GM21723 (cell line): ENCODE data around the gene TIMM23.
"Not testable (repeated sequence)": the region's sequence is repeated elsewhere in the genome, so short reads cannot be mapped to it uniquely, and the experiment has no call there.

ENCODE experiments used
- ATAC-seq: cut with Tn5 transposase; IDR thresholded peaks from one replicate; pipeline ENCODE4 v1.9.1; 2021; ENCODE audit warnings: mild to moderate bottlenecking, moderate library complexity; ENCODE audit not compliant: unreplicated experiment

TIMM23 gene

GRCh38 chr10:45972106-45972812 is at the start of gene TIMM23:
TIMM23 (plus strand) TSS chr10:45972489; CDS start chr10:45972625, 136 bp downstream.
- ATAC-seq = peak; percentile 73

- ATAC-seq = not testable (repeated sequence)
Measured at GRCh38 chr10:45926790-45927189, 45.5 kb upstream of the TIMM23 start.

- not testable (repeated sequence) for ATAC-seq
Measured at GRCh38 chr10:45931305-45931704, 41.0 kb upstream of the TIMM23 start.

GRCh38 chr10:45934788-45935187 is 37.5 kb upstream of the TIMM23 start:
- not testable (repeated sequence) for ATAC-seq

GRCh38 chr10:45939176-45939697 is 33.1 kb upstream of the TIMM23 start:
- not testable (repeated sequence) for ATAC-seq

- ATAC-seq = not testable (repeated sequence)
Measured at GRCh38 chr10:45941196-45941595, 31.1 kb upstream of the TIMM23 start.

- ATAC-seq = not testable (repeated sequence)
Measured at GRCh38 chr10:45945476-45945875, 26.8 kb upstream of the TIMM23 start.

- ATAC-seq = not testable (repeated sequence)
Measured at GRCh38 chr10:45947363-45947762, 24.9 kb upstream of the TIMM23 start.

- not testable (repeated sequence) for ATAC-seq
Measured at GRCh38 chr10:45948801-45949200, 23.5 kb upstream of the TIMM23 start.

GRCh38 chr10:45954367-45954766 is 17.9 kb upstream of the TIMM23 start:
- ATAC-seq = not testable (repeated sequence)

GRCh38 chr10:45956634-45957033 is 15.7 kb upstream of the TIMM23 start:
- not testable (repeated sequence) for ATAC-seq

- ATAC-seq = not testable (repeated sequence)
Measured at GRCh38 chr10:45957928-45958327, 14.4 kb upstream of the TIMM23 start.

- not testable (repeated sequence) for ATAC-seq
Measured at GRCh38 chr10:45962686-45963452, 9.4 kb upstream of the TIMM23 start.

GRCh38 chr10:45971019-45971418 is 1.3 kb upstream of the TIMM23 start:
- ATAC-seq = not testable (repeated sequence)

GRCh38 chr10:45971742-45972105 is 565 bp upstream of the TIMM23 start:
- ATAC-seq = peak; percentile 40

- ATAC-seq = peak; percentile 13
Measured at GRCh38 chr10:45972813-45973169, 502 bp downstream of the TIMM23 start.

- not testable (repeated sequence) for ATAC-seq
Measured at GRCh38 chr10:45974041-45974440, 1.8 kb downstream of the TIMM23 start.

- peak; percentile 86 for ATAC-seq
Measured at GRCh38 chr10:45978554-45978953, 6.3 kb downstream of the TIMM23 start.

GRCh38 chr10:45981367-45981766 is 9.1 kb downstream of the TIMM23 start:
- ATAC-seq = not testable (repeated sequence)

GRCh38 chr10:45983538-45984186 is 11.4 kb downstream of the TIMM23 start:
- not testable (repeated sequence) for ATAC-seq

- not testable (repeated sequence) for ATAC-seq
Measured at GRCh38 chr10:45984473-45984872, 12.2 kb downstream of the TIMM23 start.
